Brain microvascular endothelial cell (primary cell): ENCODE results near the gene GALNT10.

Source experiments
- DNase-seq: peaks from one replicate; pipeline ENCODE4 v3.0.0-alpha.2; 2020
- H3K27ac ChIP-seq: fragments of 250-450 bp; sonication (Bioruptor Pico); 2 replicates; pipeline ENCODE4 v1.5.1; 2020; ENCODE audit warnings: mild to moderate bottlenecking, moderate library complexity
- H3K27me3 ChIP-seq: fragments of 250-450 bp; sonication (Bioruptor Pico); replicated peaks from 2 replicates; pipeline ENCODE4 v1.5.1; 2020; ENCODE audit warnings: mild to moderate bottlenecking
- H3K36me3 ChIP-seq: fragments of 250-450 bp; sonication (Bioruptor Pico); replicated peaks from 2 replicates; pipeline ENCODE4 v1.5.1; 2020; ENCODE audit warnings: mild to moderate bottlenecking
- H3K4me3 ChIP-seq: 2 replicates; pipeline ENCODE4 v1.5.1; 2011; ENCODE audit warnings: low read depth, mild to moderate bottlenecking, control low read depth, low read length, moderate library complexity
- CTCF ChIP-seq: IDR thresholded peaks from 2 replicates; pipeline ENCODE4 v1.5.1; 2011; ENCODE audit warnings: low read depth, mild to moderate bottlenecking, moderate library complexity, low read length, control low read depth, inconsistent platforms; ENCODE audit errors: missing control alignments
- in situ Hi-C: cut with HindIII; loops from 2 replicates; pipeline ENCODE4 v1.10.0; 2017; ENCODE audit warnings: low sequenced_read_pairs, low pct_ligation_motif_present

GALNT10 gene

GRCh38 chr5:154372661-154373060 is 182.1 kb downstream of the GALNT10 start:
- Histone ChIP-seq H3K27me3 (no peaks in the 10 kb centered on the region), H3K36me3 (peaks cover 15% of the 10 kb centered on the region)
- DNase-seq, result no peak

DNA sequence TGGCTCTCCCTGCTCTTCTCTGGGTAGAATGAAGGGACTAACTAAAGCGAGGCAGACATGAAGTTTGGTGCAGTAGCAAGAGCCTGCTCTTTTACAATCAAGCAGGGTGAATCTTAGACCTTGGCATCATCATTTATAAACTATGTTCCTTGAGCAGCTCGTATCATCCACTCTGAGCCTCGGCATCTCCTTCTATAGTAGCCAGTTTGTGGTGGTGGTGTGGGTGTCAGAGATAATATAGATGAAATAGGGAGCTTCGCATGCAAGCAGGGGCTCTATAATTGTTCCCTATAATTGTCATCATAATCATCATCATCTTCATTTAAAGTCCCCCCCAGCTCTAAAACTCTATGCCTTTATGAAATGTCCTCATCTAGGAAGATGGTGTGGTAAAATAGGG is 182.8 kb downstream of the GALNT10 start:
- no peaks in the 10 kb centered on the region for H3K27me3 ChIP-seq
- in situ Hi-C loops, result no loop called here
- peaks cover 21% of the 10 kb centered on the region for H3K36me3 ChIP-seq
- DNase-seq, result no peak
- H3K4me3 ChIP-seq, result no peak overlapping the region
- no peak overlapping the region for H3K27ac ChIP-seq
- TF ChIP-seq CTCF, result no peak

More at GRCh38 chr5:154372661-154373060, 182.1 kb downstream of the GALNT10 start:
- in situ Hi-C loops, result no loop called here
- no peak for TF ChIP-seq CTCF
- Histone ChIP-seq H3K4me3 (no peak overlapping the region), H3K27ac (no peak overlapping the region)

DNA sequence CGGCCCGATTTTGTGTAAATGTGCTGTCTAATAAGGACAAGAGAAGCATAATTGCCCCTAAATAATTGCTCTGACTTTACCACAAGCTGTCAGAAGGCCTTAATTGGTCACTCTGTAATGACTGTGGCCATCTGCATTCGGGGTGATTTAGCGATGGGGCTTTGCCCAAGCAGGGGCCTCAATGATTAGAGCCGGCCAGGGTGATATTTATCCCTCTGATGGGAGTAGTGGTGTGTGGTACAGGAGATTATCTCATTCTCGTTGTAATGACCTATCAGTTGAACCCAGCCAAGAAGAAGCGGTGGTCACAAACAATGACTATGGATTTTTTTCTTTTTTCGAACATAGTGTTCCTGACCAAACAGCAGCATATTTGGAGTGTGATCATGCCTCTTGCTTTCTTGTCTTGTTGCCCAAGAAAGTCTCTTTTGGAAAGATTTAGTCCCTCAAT is 183.2 kb downstream of the GALNT10 start:
- no peak overlapping the region for H3K27ac ChIP-seq
- DNase-seq, result no peak
- TF ChIP-seq CTCF, result no peak
- H3K36me3 ChIP-seq, result peaks cover 24% of the 10 kb centered on the region
- H3K4me3 ChIP-seq, result no peak overlapping the region
- in situ Hi-C loops, result no loop called here
- H3K27me3 ChIP-seq, result no peaks in the 10 kb centered on the region

DNA sequence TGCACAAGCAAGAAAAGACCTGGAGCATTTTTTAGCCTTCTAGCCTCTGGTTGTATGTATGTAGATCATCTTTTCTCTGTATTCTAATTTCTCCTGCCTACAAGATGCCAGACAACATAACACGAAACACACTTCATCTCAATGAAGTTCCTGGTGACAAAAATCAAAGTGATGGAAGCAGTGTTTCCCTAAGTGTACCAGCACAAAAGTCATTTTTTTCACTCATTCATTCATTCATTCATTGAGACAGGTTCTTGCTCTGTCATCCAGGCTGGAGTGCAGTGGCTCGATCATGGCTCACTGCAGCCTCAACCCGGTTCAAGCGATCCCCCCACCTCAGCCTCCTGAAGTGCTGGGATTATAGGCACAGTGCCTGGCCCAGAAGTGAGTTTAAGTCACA is 183.7 kb downstream of the GALNT10 start:
- Histone ChIP-seq H3K4me3 (no peak overlapping the region), H3K27me3 (no peaks in the 10 kb centered on the region), H3K27ac (no peak overlapping the region), H3K36me3 (peaks cover 24% of the 10 kb centered on the region)
- DNase-seq, result no peak
- in situ Hi-C loops, result no loop called here
- no peak for TF ChIP-seq CTCF

GRCh38 chr5:154375329-154376008 is 184.9 kb downstream of the GALNT10 start:
- H3K27me3 ChIP-seq, result no peaks in the 10 kb centered on the region
- no peak for TF ChIP-seq CTCF
- no peak overlapping the region for H3K27ac ChIP-seq
- H3K36me3 ChIP-seq, result peaks cover 35% of the 10 kb centered on the region
- in situ Hi-C loops, result no loop called here
- no peak overlapping the region for H3K4me3 ChIP-seq
- no peak for DNase-seq

GRCh38 chr5:154376481-154376880 is 185.9 kb downstream of the GALNT10 start:
- in situ Hi-C loops, result no loop called here
- no peak for TF ChIP-seq CTCF

More at GRCh38 chr5:154376481-154376880, 185.9 kb downstream of the GALNT10 start:
- Histone ChIP-seq H3K27me3 (no peaks in the 10 kb centered on the region), H3K27ac (no peak overlapping the region), H3K36me3 (peaks cover 39% of the 10 kb centered on the region), H3K4me3 (no peak overlapping the region)
- no peak for DNase-seq
